ENCODE data around the gene SHOC2.

- TF ChIP-seq, protein P1, sequence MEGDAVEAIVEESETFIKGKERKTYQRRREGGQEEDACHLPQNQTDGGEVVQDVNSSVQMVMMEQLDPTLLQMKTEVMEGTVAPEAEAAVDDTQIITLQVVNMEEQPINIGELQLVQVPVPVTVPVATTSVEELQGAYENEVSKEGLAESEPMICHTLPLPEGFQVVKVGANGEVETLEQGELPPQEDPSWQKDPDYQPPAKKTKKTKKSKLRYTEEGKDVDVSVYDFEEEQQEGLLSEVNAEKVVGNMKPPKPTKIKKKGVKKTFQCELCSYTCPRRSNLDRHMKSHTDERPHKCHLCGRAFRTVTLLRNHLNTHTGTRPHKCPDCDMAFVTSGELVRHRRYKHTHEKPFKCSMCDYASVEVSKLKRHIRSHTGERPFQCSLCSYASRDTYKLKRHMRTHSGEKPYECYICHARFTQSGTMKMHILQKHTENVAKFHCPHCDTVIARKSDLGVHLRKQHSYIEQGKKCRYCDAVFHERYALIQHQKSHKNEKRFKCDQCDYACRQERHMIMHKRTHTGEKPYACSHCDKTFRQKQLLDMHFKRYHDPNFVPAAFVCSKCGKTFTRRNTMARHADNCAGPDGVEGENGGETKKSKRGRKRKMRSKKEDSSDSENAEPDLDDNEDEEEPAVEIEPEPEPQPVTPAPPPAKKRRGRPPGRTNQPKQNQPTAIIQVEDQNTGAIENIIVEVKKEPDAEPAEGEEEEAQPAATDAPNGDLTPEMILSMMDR (IDR thresholded peaks at IDR 0.05) = no peak
- TF ChIP-seq POLR2A (IDR thresholded peaks at IDR 0.05) = no peak
These were observed 31.8 kb upstream of the SHOC2 start for GRCh38 chr10:110887560-110887959.

All from Peyer's patch (tissue), 4 donors.